HG02678 (cell line): Measurements from ENCODE around the gene ANKRD28.
"Not testable (repeated sequence)": the region's sequence is repeated elsewhere in the genome, so short reads cannot be mapped to it uniquely, and the experiment has no call there.

Experiments used
- ATAC-seq: cut with Tn5 transposase; IDR thresholded peaks from one replicate; pipeline ENCODE4 v1.9.1; 2021; ENCODE audit warnings: mild to moderate bottlenecking, moderate library complexity; ENCODE audit not compliant: unreplicated experiment

ANKRD28 gene

DNA sequence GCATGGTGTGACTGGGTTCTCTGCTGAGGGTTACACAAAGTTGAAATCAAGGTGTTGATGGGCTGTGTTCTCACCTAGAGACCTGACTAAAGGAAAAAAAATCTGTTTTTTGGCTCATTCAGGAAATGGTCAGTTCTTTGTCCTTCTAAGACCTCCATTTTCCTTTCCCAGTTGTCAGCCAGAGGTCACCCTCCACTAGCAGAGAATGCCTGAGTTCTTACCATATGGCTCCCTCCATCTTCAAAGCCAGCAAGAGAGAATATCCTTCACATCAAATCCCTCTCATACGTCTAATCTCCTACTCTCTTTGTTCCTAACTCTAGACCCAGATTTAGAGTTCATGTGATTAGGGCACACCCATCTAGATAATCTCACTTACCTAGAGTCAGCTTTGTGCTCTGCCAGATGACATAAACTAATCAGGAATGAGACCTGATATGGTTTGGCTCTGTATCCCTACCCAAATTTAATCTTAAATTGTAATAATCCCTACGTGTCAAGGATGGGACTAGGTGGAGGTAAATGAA lies 19.4 kb downstream of the ANKRD28 start:
- ATAC-seq: no peak

DNA sequence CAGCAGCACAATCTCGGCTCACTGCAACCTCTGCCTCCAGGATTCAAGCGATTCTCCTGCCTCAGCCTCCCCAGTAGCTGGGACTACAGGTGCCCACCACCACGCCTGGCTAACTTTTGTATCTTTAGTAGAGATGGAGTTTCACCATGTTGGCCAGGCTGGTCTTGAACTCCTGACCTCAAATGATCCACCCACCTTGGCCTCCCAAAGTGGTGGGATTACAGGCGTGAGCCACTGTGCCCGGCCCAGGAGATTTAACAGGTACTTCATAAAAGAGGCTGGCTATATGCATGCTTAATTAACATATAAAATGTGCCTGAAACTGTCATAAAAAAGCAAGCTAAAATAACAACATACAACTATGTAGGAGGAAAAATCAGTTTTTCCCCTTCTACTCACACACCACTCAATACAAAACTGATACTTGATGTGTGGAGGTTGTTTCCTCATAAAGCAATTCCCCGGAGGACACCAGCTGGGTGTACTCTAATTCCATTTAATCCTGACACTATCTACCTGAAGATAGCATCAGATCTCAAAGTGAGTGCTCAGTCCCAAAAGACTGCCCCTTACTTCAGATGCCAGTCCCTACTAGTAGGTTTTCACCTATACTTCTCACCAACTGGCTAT lies 22.7 kb downstream of the ANKRD28 start:
- peak; percentile 61 for ATAC-seq

DNA sequence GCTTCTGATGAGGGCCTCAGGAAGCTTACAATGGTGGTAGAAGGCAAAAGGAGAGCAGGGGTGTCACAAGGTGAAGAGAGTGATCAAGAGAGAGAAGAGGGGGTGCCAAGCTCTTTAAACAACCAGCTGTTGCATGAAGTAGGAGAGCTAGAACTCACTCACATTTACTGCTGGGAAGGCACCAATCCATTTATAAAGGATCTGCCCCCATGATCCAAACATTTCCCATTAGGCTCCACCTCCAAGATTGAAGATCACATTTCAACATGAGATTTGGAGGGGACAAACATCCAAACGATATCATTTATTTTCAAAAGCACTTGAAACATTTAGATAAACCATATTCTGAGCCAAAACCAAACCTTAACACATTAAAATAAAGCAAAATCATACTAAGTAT lies 26.3 kb downstream of the ANKRD28 start:
- ATAC-seq: no peak

DNA sequence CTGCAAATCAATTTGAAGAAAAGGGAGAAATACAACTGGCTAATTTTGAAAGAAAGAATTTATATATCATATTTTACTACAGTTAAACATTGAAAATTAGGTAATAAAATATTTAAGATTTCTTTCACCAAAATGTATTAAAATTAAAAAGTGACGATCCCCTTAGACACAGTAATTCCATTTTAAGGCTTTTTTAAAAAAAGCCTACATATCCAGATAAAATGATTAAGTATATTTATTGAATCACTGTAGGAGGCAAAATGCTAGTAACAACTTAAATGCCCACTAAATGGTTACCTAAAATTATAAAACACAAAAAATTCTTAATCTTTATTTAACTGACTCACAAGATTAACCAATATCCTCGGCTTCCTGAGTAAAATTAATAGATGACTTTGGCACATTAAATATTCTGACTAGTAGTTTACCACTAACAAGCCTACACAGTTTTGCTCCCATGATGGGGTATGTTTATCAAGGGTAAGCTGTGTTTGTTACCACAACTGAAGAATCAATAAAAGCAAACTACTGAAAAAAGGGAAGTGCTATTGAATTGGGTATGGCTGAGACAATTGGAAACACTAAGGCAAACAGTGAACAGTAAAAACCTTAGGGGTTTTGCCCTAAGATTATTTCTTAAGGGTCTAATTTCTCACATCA lies 28.4 kb downstream of the ANKRD28 start:
- ATAC-seq: no peak

DNA sequence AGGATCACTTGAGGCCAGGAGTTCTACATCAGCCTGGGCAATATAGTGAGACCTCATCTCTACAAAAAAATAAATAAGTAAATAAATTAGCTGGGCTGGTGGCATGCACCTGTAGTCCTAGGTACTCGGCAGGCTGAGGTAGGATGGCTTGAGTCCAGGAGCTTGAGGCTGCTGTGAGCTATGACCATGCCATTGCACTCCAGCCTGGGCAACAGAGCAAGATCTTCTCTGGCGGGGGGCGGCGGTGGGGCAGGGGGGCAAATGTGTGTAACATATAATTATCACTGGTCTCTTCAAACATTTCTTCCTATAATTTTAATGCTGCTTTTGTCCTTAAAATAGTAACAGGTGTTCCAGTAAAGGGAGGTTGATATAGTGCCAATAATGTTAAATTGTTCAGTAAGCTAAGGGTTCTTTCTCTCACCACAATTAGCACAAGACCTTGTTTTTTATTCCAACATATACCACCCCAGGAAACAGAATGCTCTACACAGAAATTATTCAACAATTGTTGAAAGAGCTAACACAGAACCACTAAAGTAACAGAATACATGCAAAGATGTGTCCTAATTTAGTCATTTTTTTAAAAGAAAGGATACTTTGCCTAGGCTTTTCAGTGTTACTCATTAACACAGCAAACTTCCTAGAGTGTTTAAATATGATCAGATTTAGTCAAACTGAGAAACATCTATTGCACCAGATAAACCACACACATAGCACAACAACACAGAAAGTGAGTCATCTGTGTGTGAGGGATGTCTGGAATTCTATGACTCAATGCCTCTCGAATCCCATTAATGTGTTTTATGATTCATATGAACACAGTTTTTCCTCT lies 29.1 kb downstream of the ANKRD28 start:
- ATAC-seq: peak; percentile 88

DNA sequence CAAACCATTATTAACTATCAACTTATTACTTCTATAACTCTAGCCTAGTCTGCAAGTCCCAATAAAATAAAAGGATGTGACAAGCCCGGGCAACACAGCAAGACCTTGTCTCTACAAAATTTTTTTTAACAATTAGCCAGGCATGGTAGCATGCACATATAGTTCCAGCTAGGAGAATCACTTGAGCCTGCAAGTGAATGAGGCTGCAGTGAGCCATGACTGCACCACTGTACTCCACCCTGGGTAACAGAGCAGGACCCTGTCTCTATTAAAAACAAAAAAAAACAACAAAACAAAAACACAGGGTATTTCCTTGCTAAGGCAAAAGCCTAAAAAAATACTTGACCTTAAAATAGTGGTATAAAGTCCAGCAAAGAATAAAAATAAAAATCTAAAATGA lies 31.4 kb downstream of the ANKRD28 start:
- ATAC-seq: no peak

DNA sequence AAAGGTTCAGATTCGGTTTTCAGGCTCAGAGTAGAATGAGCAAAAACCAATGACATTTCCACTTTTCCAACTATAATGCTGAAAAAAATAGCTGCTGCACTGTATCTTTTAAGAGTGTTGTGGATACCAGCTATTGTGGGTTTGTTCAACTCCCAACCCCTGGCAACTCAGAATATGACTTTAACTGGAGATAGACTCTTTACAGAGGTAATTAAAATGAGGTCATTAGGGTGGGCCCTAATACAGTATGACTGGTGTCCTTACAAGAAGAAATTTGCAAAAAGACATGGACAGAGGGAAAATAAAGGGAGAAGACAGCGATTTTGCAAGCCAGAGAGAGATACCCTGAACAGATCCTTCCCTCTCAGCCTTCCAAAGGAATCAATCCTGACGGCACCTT lies 39.5 kb downstream of the ANKRD28 start:
- ATAC-seq: no peak

DNA sequence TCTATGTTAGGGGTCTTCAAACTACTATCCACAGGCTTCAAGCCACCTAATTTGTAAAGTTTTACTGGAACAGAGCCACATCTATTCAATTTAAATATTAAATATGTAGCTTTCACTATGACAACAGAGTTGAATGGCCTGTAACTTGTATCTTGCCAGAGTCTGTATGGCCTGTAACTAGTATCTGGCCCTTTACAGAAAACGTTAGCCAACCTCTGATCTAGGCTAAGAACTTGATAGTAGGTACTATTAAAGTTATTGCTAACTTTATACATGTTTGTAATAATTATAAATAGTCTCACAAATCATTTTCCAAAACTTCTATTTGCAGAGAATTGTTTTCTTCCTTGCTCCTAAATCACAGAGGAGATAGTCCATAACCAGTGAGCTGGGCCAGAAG lies 40.0 kb downstream of the ANKRD28 start:
- ATAC-seq: no peak

DNA sequence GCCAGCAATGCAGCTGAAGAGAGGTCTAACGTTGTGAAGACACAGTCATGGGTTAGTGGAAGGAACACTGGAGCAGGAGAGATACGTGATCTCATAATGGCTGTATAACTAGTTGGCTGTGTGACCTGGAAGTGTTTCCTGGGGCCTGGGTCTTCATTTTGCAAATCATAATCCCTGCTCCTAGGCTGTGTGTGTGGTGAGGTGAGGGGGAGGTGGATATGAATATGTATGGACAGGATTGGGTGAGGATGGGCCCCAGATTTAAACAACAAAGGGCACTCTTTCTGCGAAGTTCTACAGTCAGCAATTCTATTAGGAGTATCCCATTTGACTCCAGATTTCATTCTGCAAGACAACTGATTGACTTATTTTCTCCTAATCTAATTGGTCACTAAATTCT lies 41.3 kb downstream of the ANKRD28 start:
- ATAC-seq: no peak

DNA sequence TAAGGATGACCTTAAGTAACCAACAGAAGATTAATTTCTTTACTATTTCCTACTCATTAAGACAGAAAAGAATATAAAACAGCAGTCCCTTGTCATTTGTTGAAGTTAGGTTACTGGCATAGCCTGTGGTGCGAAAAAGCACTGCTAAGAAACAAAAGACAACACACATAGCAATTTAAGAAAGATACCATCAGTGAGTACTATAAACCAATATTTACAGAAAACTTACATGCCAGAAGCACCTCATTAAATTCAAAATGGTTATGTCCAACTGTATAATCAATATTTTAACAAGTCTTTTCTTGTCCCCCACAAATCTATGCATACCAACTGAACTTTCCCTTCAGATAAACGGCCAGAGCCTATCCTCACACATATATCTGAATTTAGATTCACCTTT lies 42.0 kb downstream of the ANKRD28 start:
- no peak for ATAC-seq

DNA sequence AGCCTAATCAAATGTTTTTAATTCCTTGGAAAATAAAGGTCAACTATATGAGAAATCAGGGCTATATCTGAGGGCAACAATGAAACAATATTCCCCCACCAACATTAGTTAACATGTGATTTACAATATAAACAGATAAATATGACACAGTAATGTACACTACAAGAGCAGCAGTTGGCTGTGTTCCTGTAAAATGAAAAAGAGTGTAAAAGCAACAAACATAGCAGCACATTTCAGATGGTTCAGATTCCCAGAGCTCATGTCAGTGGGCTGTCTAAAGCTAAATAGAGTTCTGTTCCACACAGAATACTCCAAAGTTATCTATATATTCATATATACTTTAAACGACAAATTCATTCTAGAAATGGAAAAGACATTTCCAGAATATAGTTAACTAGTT lies 42.6 kb downstream of the ANKRD28 start:
- ATAC-seq: no peak

DNA sequence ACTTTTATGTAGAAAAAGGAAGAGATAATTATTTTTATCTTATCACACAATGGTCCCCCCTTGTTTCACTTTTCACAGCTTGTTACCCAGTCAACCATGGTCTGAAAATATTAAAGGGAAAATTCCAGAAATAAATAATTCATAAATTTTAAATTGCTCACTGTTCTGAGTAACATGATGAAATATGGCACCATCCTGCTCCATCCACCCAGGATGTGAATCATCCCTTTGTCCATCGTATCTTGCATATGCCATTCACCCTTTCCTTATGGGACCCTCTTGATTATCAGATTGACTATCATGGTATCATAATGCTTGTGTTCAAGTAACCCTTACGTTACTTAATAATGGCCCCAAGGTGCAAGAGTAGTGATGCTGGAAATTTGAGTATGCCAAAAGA lies 43.7 kb downstream of the ANKRD28 start:
- no peak for ATAC-seq

DNA sequence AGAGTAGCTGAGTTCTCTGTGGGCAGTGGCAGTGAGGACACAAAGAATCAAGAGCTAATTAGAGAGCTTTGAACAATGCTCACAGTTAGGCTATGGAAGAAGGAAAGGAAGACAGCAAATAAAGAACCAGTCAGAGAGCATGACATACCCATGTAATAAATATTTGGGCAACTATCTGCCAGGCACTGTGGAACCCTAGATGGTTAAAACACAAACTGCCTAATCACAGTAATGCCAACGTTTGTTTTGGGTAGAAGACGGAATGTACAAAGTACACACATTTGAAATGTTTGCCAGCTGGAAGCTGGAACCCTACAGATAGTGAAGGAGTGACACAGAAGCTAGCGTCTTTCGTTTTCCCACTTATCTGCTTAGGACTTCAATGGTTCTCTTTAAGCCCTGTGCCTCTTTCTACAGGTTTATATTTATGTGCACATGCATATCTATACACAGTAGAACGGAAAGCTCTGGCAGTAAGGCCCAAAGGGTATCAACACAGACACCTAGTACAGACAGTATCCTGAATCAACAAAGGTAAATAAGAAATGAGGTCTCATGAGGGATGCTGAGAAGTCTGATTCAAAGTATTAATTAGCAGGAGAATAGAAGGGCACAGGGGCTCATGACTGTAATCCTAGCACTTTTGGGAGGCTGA lies 44.6 kb downstream of the ANKRD28 start:
- no peak for ATAC-seq

DNA sequence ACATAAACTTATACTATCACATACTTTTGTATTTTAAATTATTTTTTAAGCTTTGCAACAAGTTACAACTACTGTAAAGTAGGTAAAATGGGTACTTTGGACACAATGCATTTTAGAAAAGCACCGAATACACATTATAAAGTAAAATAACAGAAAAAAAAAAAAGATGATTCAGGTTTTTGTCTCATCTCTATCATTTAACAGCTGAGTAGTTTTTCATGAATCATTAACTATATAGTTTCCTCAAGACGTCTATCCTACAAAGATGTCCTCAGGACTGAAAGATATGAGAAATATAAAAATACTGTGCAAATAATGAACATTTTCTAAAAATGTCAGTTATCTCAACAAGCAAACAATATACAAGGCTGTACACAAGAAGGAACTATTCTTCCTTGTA lies 46.9 kb downstream of the ANKRD28 start:
- ATAC-seq: no peak

DNA sequence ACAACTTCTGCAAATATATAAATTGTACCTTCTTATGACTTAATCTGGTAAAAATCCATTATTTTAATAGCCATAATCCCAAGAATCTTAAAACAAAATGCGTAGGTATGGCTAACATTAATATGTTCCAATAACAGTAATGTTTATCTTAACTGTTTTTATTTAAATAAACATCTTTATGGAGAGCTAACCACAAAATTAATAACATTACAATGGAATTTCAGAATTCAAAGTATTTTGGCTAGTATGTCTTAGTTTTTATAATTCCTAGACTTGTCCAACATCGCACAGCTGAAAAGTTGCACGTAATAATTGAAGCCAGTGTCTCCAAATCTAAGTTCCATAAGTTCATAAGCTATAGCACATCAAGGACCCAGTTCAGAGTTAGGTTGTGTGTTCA lies 47.6 kb downstream of the ANKRD28 start:
- ATAC-seq: no peak

DNA sequence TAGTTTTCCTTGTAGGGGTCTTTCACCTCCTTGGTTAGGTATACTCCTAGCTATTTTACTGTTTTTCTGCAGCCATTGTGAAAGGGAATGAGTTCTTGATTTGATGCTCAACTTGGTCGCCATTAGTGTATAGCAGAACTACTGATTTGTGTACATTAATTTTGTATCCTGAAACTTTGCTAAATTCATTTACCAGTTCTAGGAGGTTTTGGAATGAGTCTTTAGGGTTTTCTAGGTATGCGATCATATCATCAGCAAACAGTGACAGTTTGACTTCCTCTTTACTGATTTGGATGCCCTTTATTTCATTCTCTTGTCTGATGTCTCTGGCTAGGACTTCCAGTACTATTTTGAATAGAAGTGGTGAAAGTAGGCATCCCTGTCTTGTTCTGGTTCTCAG lies 51.9 kb downstream of the ANKRD28 start:
- ATAC-seq: not testable (repeated sequence)

DNA sequence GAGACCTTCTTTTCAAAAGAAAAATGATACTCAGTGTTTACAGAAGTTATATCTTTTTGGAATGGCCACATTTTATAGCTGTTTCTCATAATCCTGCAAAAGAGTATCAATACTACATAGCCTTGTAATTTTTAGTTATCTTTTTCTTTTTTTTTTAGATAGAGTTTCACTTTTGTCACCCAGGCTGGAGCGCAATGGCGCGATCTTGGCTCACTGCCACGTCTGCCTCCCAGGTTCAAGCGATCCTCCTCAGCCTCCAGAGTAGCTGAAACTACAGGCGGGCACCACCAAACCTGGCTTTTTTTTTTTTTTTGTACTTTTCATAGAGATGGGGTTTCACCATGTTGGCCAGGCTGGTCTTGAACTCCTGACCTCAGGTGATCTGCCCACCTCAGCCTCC lies 53.6 kb downstream of the ANKRD28 start:
- no peak for ATAC-seq

DNA sequence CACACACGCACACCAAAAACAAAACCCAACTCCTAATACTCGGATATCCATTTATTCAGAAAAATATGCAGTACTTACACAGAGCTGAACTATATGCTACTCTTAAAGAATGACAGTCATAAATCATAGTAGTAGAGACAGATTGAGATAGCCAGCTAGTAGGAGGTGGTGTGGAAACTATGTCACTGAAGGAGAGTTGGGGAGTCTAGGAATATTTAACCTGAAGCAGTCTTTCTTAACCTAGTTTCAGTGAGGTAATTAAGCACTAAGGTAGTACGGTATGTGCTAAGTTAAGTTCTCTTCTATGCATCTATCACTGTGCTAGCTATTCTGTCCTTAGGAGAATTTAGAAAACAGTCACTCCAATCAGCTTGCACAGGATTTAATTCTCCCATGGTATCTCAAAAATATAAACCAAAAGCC lies 54.2 kb downstream of the ANKRD28 start:
- no peak for ATAC-seq

DNA sequence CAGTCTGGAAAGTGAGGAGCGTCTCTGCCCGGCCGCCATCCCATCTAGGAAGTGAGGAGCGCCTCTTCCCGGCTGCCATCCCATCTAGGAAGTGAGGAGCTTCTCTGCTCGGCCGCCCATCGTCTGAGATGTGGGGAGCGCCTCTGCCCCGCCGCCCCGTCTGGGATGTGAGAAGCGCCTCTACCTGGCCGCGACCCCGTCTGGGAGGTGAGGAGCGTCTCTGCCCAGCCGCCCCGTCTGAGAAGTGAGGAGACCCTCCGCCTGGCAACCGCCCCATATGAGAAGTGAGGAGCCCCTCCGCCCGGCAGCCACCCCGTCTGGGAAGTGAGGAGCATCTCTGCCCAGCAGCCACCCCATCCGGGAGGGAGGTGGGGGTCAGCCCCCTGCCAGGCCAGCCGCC lies 55.5 kb downstream of the ANKRD28 start:
- not testable (repeated sequence) for ATAC-seq

DNA sequence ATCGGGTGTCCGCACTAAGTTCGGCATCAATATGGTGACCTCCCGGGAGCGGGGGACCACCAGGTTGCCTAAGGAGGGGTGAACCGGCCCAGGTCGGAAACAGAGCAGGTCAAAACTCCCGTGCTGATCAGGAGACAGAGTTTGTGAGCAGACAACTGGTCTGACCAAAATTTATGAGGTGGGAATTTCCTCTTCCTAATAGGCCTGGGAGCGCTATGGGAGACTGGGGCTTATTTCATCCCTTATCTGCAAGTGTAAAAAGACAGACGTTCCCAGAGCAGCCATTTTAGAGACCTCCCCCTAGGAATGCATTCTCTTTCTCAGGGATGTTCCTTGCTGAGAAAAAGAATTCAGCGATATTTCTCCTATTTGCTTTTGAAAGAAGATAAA lies 59.2 kb downstream of the ANKRD28 start:
- not testable (repeated sequence) for ATAC-seq

DNA sequence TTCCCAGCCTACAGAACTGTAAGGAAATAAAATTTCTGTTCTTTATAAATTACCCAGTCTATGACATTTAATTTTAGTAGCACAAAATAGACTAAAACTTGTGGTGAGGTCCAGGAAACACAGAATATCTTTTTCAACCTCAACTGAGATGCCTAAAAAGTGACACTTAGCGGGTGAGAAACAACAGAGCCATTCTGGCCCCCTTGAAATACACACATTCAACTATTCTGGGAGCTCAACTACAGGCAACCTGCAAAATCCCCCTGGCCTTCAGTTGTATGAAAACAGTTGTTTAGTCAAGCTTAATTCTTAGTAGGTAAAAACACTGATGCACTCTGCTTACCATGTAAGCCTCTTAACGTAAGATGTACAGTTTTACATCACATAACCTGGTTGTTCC lies 66.8 kb downstream of the ANKRD28 start:
- no peak for ATAC-seq
